ENCODE results near the gene KBTBD4.
"Not testable (repeated sequence)": the region's sequence is repeated elsewhere in the genome, so short reads cannot be mapped to it uniquely, and the experiment has no call there.

- not testable (repeated sequence) for TF ChIP-seq CTCF, POLR2A (IDR thresholded peaks at IDR 0.05)
Measured at GRCh38 chr11:47526032-47526431, 52.7 kb downstream of the KBTBD4 start.
